GM12878 (cell line): ENCODE data around the gene TYW1B. TPM values are rescaled to one million over a fixed set of nuclear protein-coding genes. Genes with fewer than 3 reads are reported as not detected.
"Not testable (repeated sequence)": the region's sequence is repeated elsewhere in the genome, so short reads cannot be mapped to it uniquely, and the experiment has no call there.

ENCODE experiments used
- ATAC-seq: fragments of 200-7000 bp; cut with Tn5 transposase; 3 replicates; pipeline ENCODE4 v1.9.1; 2020; ENCODE audit warnings: mild to moderate bottlenecking, moderate library complexity
- BruUV-seq: library from RNA; stranded (reverse); fragments of 400-500 nt; replicated peaks from 2 replicates; lab custom pipeline; 2021; lab: Mats Ljungman, UMichigan
- CTCF ChIA-PET: fragments of 300-600 bp; sonication (Branson Sonifier 250); formaldehyde crosslinking; extraction: SDS; loops from one replicate; lab custom pipeline; 2021; ENCODE audit warnings: inconsistent platforms; lab: Yijun Ruan, JAX
- POLR2A ChIA-PET: fragments of 350-600 bp; formaldehyde crosslinking; extraction: SDS; loops from one replicate; lab custom pipeline; 2021; ENCODE audit warnings: inconsistent platforms; lab: Charles Lee
- RAD21 ChIA-PET: fragments of 300-600 bp; sonication (Branson Sonifier 250); formaldehyde crosslinking; loops from one replicate; lab custom pipeline; 2023; ENCODE audit warnings: antibody characterized with exemption; ENCODE audit not compliant: unreplicated experiment; lab: Charles Lee
- SMC1A ChIA-PET: fragments of 300-600 bp; sonication (Branson Sonifier 250); formaldehyde crosslinking; loops from one replicate; lab custom pipeline; 2023; ENCODE audit not compliant: unreplicated experiment, uncharacterized antibody; lab: Charles Lee
- DNase-seq: peaks from one replicate; pipeline ENCODE4 v3.0.0-alpha.2; 2011; ENCODE audit warnings: low read depth, low spot score
- FAIRE-seq: peaks from 3 replicates; lab custom pipeline; 2011; peaks lifted over from hg19 to GRCh38; lab: Jason Lieb, UNC
- H2AFZ ChIP-seq: 2 replicates; pipeline ENCODE4 v1.6.0; 2011; ENCODE audit warnings: low read depth, low read length, control low read depth; ENCODE audit not compliant: control insufficient read depth
- H3K27ac ChIP-seq: 2 replicates; pipeline ENCODE4 v1.5.1; 2011; ENCODE audit warnings: control low read depth; ENCODE audit not compliant: control insufficient read depth, insufficient read depth
- H3K27me3 ChIP-seq, 2 experiments: replicated peaks in 1 of 2; 2 replicates each; pipeline versions ENCODE4 v1.6.0 to v1.6.1; 2011; ENCODE audit warnings: low read length in 1 of 2; ENCODE audit not compliant: control insufficient read depth in 2 of 2, insufficient read depth in 2 of 2
- H3K36me3 ChIP-seq, 2 experiments: 2 replicates each; pipeline ENCODE4 v1.5.1; 2011; ENCODE audit warnings: low read length in 1 of 2; ENCODE audit not compliant: control insufficient read depth in 2 of 2, insufficient read depth in 2 of 2
- H3K4me1 ChIP-seq: 2 replicates; pipeline ENCODE4 v1.6.1; 2011; ENCODE audit warnings: mild to moderate bottlenecking, low read length, moderate library complexity, mixed read lengths; ENCODE audit not compliant: control insufficient read depth, insufficient read depth
- H3K4me2 ChIP-seq: 2 replicates; pipeline ENCODE4 v1.6.0; 2011; ENCODE audit warnings: control low read depth; ENCODE audit not compliant: control insufficient read depth, insufficient read depth
- H3K4me3 ChIP-seq: fragments of 200-600 bp; sonication (generic); 2 replicates; pipeline ENCODE4 v1.5.1; 2016
- H3K79me2 ChIP-seq: 2 replicates; pipeline ENCODE4 v1.6.0; 2011; ENCODE audit warnings: low read length; ENCODE audit not compliant: control insufficient read depth, insufficient read depth
- H3K9ac ChIP-seq: 2 replicates; pipeline ENCODE4 v1.8.0; 2011; ENCODE audit warnings: low read length, control low read depth, mixed read lengths; ENCODE audit not compliant: control insufficient read depth, insufficient read depth
- H3K9me3 ChIP-seq: replicated peaks from 3 replicates; pipeline ENCODE4 v1.5.1; 2011; ENCODE audit warnings: mild to moderate bottlenecking, low read length; ENCODE audit not compliant: control insufficient read depth, insufficient read depth
- H4K20me1 ChIP-seq: 2 replicates; pipeline ENCODE4 v1.6.0; 2011; ENCODE audit not compliant: control insufficient read depth, insufficient read depth
- NR2C1 ChIP-seq: fragments of 450-650 bp; IDR thresholded peaks from 2 replicates; pipeline ENCODE4 v1.6.1; 2017; ENCODE audit warnings: antibody characterized with exemption, mild to moderate bottlenecking, moderate library complexity
- WGBS: methylation state at CpG from one replicate; pipeline ENCODE4 v1.1.6; 2016; ENCODE audit warnings: low lambda C conversion rate; ENCODE audit not compliant: insufficient replicate concordance, insufficient coverage; ENCODE audit errors: missing lambda C conversion rate; 5-methylcytosine and 5-hydroxymethylcytosine counted together
- in situ Hi-C: fragments of 300-500 bp; cut with MboI; formaldehyde crosslinking; loops from 9 replicates; pipeline ENCODE4 v1.14.3; 2018; ENCODE audit warnings: mixed read lengths
- intact Hi-C: fragments of 100-400 bp; cut with micrococcal nuclease; formaldehyde crosslinking; loops from one replicate; pipeline ENCODE4 v1.14.2; 2022; ENCODE audit not compliant: unreplicated experiment
- polyA plus RNA-seq, 11 experiments: library from polyadenylated mRNA; depleted of rRNA in 4 of 11; unstranded in 6 of 11; stranded (reverse) in 5 of 11; fragments of >200 nt; fragmentation: Nextera tagmentation in 4 of 11; fragmentation: Illumina TruSeq in 1 of 11; extraction: Ambion mirVana in 4 of 11; extraction: Trizol in 1 of 11; gene quantifications; 1 replicate in 1 of 11; 2 replicates in 10 of 11; pipeline versions ENCODE4 v1.2.1 to v1.2.3, GENCODE V29; 2011 to 2016; ENCODE audit warnings: inconsistent platforms in 2 of 11, missing spikeins in 2 of 11, low read depth in 1 of 11
- total RNA-seq, 4 experiments: library from RNA; depleted of rRNA in 3 of 4; stranded (reverse); fragments of >200 nt in 3 of 4; fragmentation: Illumina TruSeq in 1 of 4; extraction: Trizol in 1 of 4; gene quantifications; 2 replicates each; pipeline versions ENCODE4 v1.2.1 to v1.2.3, GENCODE V29; 2013 to 2021

The TYW1B gene
- total and polyA plus RNA-seq, 10 of the 15 experiments (the other 5 are each of a cell fraction or from before 2014, with no cell fraction given): 3.5 to 6.6 (median 5.3) TPM

GRCh38 chr7:72850746-72851145, 22.7 kb upstream of the TYW1B start:
- not testable (repeated sequence) for DNase-seq, H3K4me2 ChIP-seq, H3K79me2 ChIP-seq
- 92% methylated on average over 3 of the region's 3 CpGs for WGBS
- TF ChIP-seq NR2C1: 0 out of 2 replicates have a peak, but pooled peaks have one; percentile 36
- TF ChIP-seq, all 136 proteins: peak for 1; not testable (repeated sequence) for 135
- H4K20me1 ChIP-seq, H2AFZ ChIP-seq, in situ Hi-C loops, H3K36me3 ChIP-seq, RAD21 ChIA-PET, H3K27me3 ChIP-seq, intact Hi-C loops, H3K9me3 ChIP-seq, H3K27ac ChIP-seq, FAIRE-seq, POLR2A ChIA-PET, H3K4me3 ChIP-seq, CTCF ChIA-PET, ATAC-seq, BruUV-seq, H3K4me1 ChIP-seq, SMC1A ChIA-PET, H3K9ac ChIP-seq: not testable (repeated sequence)

- BruUV-seq, H3K27ac ChIP-seq, ATAC-seq, H3K36me3 ChIP-seq, CTCF ChIA-PET, intact Hi-C loops, FAIRE-seq, H3K27me3 ChIP-seq, H2AFZ ChIP-seq, in situ Hi-C loops, POLR2A ChIA-PET, H3K79me2 ChIP-seq, SMC1A ChIA-PET, H3K4me2 ChIP-seq, H3K4me1 ChIP-seq, DNase-seq, RAD21 ChIA-PET, H3K9me3 ChIP-seq, H3K4me3 ChIP-seq, H3K9ac ChIP-seq, H4K20me1 ChIP-seq: not testable (repeated sequence)
- WGBS: 89% methylated on average over 15 of the region's 15 CpGs
Measured at GRCh38 chr7:72844146-72844545, 16.1 kb upstream of the TYW1B start.

GRCh38 chr7:72843166-72843565, 15.2 kb upstream of the TYW1B start:
- H3K9ac ChIP-seq, H4K20me1 ChIP-seq, ATAC-seq, CTCF ChIA-PET, H3K27me3 ChIP-seq, BruUV-seq, FAIRE-seq, POLR2A ChIA-PET, H3K4me2 ChIP-seq, RAD21 ChIA-PET, H3K4me3 ChIP-seq, H3K79me2 ChIP-seq, H3K9me3 ChIP-seq, H3K4me1 ChIP-seq, SMC1A ChIA-PET, DNase-seq, H2AFZ ChIP-seq, H3K27ac ChIP-seq, in situ Hi-C loops, intact Hi-C loops, H3K36me3 ChIP-seq: not testable (repeated sequence)
- WGBS: 93% methylated on average over 2 of the region's 4 CpGs
